Measurements from ENCODE around the gene LONP2.

Gene LONP2

DNA sequence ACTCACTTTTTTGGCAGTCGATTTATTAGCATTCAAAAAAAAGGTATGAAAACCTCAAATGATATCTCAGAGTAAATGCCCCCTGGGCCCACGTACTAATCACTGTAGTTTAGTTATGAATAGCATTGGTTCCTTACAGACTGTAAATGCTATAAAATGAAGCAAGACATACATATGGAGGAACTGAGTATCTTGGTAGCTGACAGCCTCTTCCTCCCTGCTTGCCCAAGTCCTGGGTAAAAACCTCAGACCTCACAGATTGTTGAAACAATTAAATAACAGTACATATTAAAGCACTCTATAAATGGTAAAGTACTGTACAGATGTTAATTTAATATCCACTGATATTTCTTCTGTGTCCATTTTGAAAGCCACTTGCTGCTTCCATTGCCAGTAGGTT, 36.4 kb downstream of the LONP2 start:
- H3K4me1 ChIP-seq = peaks cover 0 to 24% (median 13%) of the 10 kb centered on the region in 4 donors
- H3K36me3 ChIP-seq = peaks cover 0 to 15% (median 10%) of the 10 kb centered on the region in 3 donors
- no peak overlapping the region for H3K4me3 ChIP-seq
- no peak for DNase-seq
- no peaks in the 10 kb centered on the region for H3K9me3 ChIP-seq
- no peaks in the 10 kb centered on the region for H3K27me3 ChIP-seq
- intact Hi-C loops (cut with DNase I; ENCODE audit: low total_unique reads) = no loop called here
- TF ChIP-seq, protein P1, sequence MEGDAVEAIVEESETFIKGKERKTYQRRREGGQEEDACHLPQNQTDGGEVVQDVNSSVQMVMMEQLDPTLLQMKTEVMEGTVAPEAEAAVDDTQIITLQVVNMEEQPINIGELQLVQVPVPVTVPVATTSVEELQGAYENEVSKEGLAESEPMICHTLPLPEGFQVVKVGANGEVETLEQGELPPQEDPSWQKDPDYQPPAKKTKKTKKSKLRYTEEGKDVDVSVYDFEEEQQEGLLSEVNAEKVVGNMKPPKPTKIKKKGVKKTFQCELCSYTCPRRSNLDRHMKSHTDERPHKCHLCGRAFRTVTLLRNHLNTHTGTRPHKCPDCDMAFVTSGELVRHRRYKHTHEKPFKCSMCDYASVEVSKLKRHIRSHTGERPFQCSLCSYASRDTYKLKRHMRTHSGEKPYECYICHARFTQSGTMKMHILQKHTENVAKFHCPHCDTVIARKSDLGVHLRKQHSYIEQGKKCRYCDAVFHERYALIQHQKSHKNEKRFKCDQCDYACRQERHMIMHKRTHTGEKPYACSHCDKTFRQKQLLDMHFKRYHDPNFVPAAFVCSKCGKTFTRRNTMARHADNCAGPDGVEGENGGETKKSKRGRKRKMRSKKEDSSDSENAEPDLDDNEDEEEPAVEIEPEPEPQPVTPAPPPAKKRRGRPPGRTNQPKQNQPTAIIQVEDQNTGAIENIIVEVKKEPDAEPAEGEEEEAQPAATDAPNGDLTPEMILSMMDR (IDR thresholded peaks at IDR 0.05) = no peak
- no peak overlapping the region for H3K27ac ChIP-seq

DNA sequence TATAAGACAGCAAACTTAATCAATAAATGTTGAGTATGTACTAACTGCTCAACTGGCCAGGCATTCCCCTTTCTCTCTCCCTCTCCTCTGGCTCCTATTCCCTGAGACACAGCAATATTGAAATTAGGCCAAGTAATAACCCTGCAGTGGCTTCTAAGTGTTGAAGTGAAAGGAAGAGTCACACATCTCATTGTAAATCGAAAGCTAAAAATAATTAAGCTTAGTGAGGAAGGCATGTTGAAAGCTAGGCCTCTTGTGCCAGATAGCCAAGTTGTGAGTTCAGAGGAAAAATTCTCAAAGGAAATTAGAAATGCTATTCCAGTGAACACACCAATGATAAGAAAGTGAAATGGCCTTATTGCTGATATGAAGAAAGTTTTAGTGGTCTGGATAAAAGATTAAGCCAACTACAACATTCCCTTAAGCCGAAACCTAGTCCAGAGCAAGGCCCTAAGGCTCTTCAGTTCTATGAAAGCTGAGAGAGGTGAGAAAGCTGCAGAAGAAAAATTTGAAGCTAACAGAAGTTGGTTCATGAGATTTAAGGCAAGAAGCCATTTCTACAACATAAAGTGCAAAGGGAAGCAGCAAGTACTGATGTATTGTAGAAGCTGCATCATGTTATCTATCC, 38.6 kb downstream of the LONP2 start:
- H3K36me3 ChIP-seq = peaks cover 19 to 32% (median 28%) of the 10 kb centered on the region in 3 donors
- H3K9me3 ChIP-seq = peaks cover 0 to 8% (median 7%) of the 10 kb centered on the region in 3 donors
- no peaks in the 10 kb centered on the region for H3K27me3 ChIP-seq
- no peak for DNase-seq
- H3K4me1 ChIP-seq = peaks cover 0 to 24% (median 10%) of the 10 kb centered on the region in 4 donors
- no peak overlapping the region for H3K4me3 ChIP-seq
- H3K27ac ChIP-seq = peak overlapping the region in 1 of 2 donors; percentile 27
- intact Hi-C loops (cut with DNase I; ENCODE audit: low total_unique reads) = no loop called here
- TF ChIP-seq, protein P1 (IDR thresholded peaks at IDR 0.05) = no peak

DNA sequence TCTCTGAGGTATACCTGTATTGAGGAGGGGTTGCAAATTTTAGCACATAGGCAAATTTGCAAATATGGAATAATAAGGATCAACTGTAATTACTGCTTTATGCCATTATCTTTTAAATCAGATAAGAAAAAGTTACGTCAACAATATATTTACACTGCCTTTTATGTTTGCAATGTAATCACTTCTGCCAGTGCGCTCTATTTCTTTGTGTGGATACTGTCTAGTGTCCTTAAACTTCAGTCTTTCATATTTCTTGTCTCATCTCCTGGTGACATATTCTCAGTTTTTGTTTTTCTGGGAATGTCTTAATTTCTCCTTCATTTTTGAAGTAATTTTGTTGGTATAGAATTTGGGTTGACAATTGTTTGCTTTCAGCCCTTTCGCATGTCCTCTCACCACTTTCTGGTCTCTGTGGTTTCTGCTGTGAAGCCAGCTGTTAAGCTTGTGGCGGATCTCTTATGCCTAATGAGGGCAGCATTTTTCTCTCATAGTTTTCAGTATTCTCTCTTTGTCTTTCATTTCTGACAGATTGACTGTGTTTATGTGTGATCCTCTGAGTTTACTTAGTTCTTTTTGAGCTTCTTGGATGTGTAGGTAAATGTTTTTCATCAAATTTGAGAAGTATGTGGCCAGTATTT, 40.8 kb downstream of the LONP2 start:
- TF ChIP-seq, protein P1 (IDR thresholded peaks at IDR 0.05) = no peak
- no peak for DNase-seq
- H3K9me3 ChIP-seq = peaks cover 0 to 8% (median 7%) of the 10 kb centered on the region in 3 donors
- H3K36me3 ChIP-seq = peaks cover 19 to 52% (median 40%) of the 10 kb centered on the region in 3 donors
- H3K27ac ChIP-seq = no peak overlapping the region
- no peaks in the 10 kb centered on the region for H3K27me3 ChIP-seq
- H3K4me1 ChIP-seq = peaks cover 0 to 15% (median 5%) of the 10 kb centered on the region in 4 donors
- no peak overlapping the region for H3K4me3 ChIP-seq
- intact Hi-C loops (cut with DNase I; ENCODE audit: low total_unique reads) = no loop called here

DNA sequence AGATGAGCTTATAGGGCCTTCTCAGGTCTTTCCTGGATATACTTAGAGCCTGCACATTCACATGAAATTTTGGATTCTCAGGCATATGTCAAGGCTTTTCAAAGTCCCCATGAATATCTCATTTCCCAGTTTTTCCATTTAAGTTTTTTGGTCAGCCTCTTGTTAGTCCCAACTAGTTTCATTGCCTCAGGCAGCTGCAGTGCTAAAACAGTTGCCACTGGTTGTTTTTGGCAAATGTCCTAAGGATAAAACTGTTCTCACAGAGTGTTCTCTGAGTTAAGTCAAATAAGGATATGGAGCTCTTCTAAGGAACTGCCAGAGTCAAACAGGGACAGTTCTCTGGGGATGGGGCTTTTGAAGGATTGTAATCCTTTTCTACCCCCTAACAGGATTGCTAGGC, 43.1 kb downstream of the LONP2 start:
- H3K36me3 ChIP-seq = peaks cover 28 to 62% (median 52%) of the 10 kb centered on the region in 3 donors
- TF ChIP-seq, protein P1 (IDR thresholded peaks at IDR 0.05) = no peak
- no peak for DNase-seq
- no peaks in the 10 kb centered on the region for H3K27me3 ChIP-seq
- peaks cover 0 to 11% (median 3%) of the 10 kb centered on the region in 4 donors for H3K4me1 ChIP-seq
- intact Hi-C loops (cut with DNase I; ENCODE audit: low total_unique reads) = no loop called here
- no peak overlapping the region for H3K27ac ChIP-seq
- H3K4me3 ChIP-seq = no peak overlapping the region
- peaks cover 0 to 8% (median 7%) of the 10 kb centered on the region in 3 donors for H3K9me3 ChIP-seq

DNA sequence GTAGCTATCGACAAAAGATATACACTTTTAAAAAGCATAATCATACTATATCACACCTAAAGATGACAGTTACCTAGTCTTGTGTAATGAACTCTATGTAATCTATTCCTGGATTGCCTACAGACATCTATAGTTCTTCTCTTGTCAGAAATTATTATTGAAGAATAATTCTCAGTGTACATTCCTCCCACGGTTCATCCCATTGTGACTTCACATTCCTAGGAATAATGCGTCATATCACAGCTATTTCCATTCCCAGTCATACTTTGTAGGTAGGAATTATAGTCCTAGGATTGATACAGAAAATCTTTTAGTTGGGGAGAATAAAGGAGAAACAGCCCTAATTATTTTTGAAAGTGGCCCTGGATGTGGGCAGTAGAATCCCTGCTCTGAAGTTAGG, 47.2 kb downstream of the LONP2 start:
- H3K9me3 ChIP-seq = peaks cover 0 to 8% (median 7%) of the 10 kb centered on the region in 3 donors
- DNase-seq = no peak
- TF ChIP-seq, protein P1 (IDR thresholded peaks at IDR 0.05) = no peak
- peaks cover 26 to 59% (median 48%) of the 10 kb centered on the region in 3 donors for H3K36me3 ChIP-seq
- H3K4me3 ChIP-seq = no peak overlapping the region
- intact Hi-C loops (cut with DNase I; ENCODE audit: low total_unique reads) = no loop called here
- no peaks in the 10 kb centered on the region for H3K4me1 ChIP-seq
- no peaks in the 10 kb centered on the region for H3K27me3 ChIP-seq
- H3K27ac ChIP-seq = no peak overlapping the region
